GM23338 (cell line): Measurements from ENCODE around the gene OR51B2. TPM values are rescaled to one million over a fixed set of nuclear protein-coding genes. Genes with fewer than 3 reads are reported as not detected.

Experiments
- ATAC-seq: fragments of 200-7000 bp; cut with Tn5 transposase; 3 replicates; pipeline ENCODE4 v1.9.1; 2020
- DNase-seq: peaks from one replicate; pipeline ENCODE4 v3.0.0-alpha.2; 2015; ENCODE audit warnings: low spot score
- H2AFZ ChIP-seq: fragments of 200-600 bp; sonication (generic); 2 replicates; pipeline ENCODE4 v1.8.0; 2016; ENCODE audit warnings: antibody characterized with exemption, mild to moderate bottlenecking, moderate library complexity
- H3F3A ChIP-seq: fragments of 200-600 bp; sonication (generic); replicated peaks from 2 replicates; pipeline ENCODE4 v1.8.0; 2017; ENCODE audit warnings: antibody characterized with exemption, mixed run types, low read depth
- H3K27ac ChIP-seq: fragments of 200-600 bp; sonication (generic); 2 replicates; pipeline ENCODE4 v1.6.1; 2016; ENCODE audit warnings: low read depth
- H3K27me3 ChIP-seq: fragments of 200-600 bp; sonication (generic); 2 replicates; pipeline ENCODE4 v1.8.0; 2016; ENCODE audit warnings: mild to moderate bottlenecking, mixed run types, moderate library complexity; ENCODE audit not compliant: insufficient read depth
- H3K36me3 ChIP-seq: fragments of 200-600 bp; sonication (generic); 2 replicates; pipeline ENCODE4 v1.8.0; 2016; ENCODE audit warnings: mild to moderate bottlenecking; ENCODE audit not compliant: insufficient read depth
- H3K4me1 ChIP-seq: fragments of 200-600 bp; sonication (generic); 2 replicates; pipeline ENCODE4 v1.8.0; 2016; ENCODE audit warnings: mild to moderate bottlenecking, moderate library complexity; ENCODE audit not compliant: insufficient read depth
- H3K4me2 ChIP-seq: fragments of 200-600 bp; sonication (generic); 2 replicates; pipeline ENCODE4 v1.7.1; 2017; ENCODE audit warnings: mixed run types
- H3K4me3 ChIP-seq: fragments of 200-600 bp; sonication (generic); 2 replicates; pipeline ENCODE4 v1.6.1; 2016; ENCODE audit warnings: mixed run types
- H3K79me2 ChIP-seq: fragments of 200-600 bp; sonication (generic); replicated peaks from 2 replicates; pipeline ENCODE4 v1.8.0; 2017; ENCODE audit warnings: mild to moderate bottlenecking; ENCODE audit not compliant: insufficient read depth
- H3K9me2 ChIP-seq: fragments of 200-600 bp; sonication (generic); 2 replicates; pipeline ENCODE4 v1.8.0; 2017; ENCODE audit not compliant: insufficient read depth
- H4K20me1 ChIP-seq: fragments of 200-600 bp; sonication (generic); replicated peaks from 2 replicates; pipeline ENCODE4 v1.8.0; 2017; ENCODE audit warnings: mild to moderate bottlenecking; ENCODE audit not compliant: insufficient read depth
- H3K27ac Mint-ChIP-seq: 2 replicates; pipeline ENCODE4 v1.8.0; 2020; ENCODE audit warnings: inconsistent platforms, mild to moderate bottlenecking, moderate library complexity, mixed read lengths
- H3K27me3 Mint-ChIP-seq: 3 replicates; pipeline ENCODE4 v1.8.0; 2022; ENCODE audit warnings: low read depth, mild to moderate bottlenecking, moderate library complexity, mixed read lengths, inconsistent platforms; ENCODE audit not compliant: insufficient read depth, poor library complexity
- H3K36me3 Mint-ChIP-seq: 3 replicates; pipeline ENCODE4 v1.8.0; 2021; ENCODE audit warnings: low read depth, mild to moderate bottlenecking, inconsistent platforms, moderate library complexity, mixed read lengths
- H3K4me1 Mint-ChIP-seq: 3 replicates; pipeline ENCODE4 v1.8.0; 2020; ENCODE audit warnings: mild to moderate bottlenecking, inconsistent platforms, mixed read lengths
- H3K4me3 Mint-ChIP-seq: 3 replicates; pipeline ENCODE4 v1.8.0; 2021; ENCODE audit warnings: moderate library complexity, mild to moderate bottlenecking, inconsistent platforms, mixed read lengths
- H3K9me3 Mint-ChIP-seq: 3 replicates; pipeline ENCODE4 v1.8.0; 2020; ENCODE audit warnings: moderate library complexity, mild to moderate bottlenecking, inconsistent platforms, mixed read lengths
- CREB1 ChIP-seq: fragments of 250-450 bp; sonication (Bioruptor Pico); IDR thresholded peaks from 2 replicates; pipeline ENCODE4 v1.5.0; 2020; ENCODE audit warnings: low read depth, mild to moderate bottlenecking, moderate library complexity
- CTCF ChIP-seq, 2 experiments: fragments of 200-600 bp in 1 of 2; sonication (generic) in 1 of 2; conservative IDR thresholded peaks; 2 replicates each; pipeline versions ENCODE4 v1.5.1 to v1.6.1; 2016 to 2017; ENCODE audit warnings: antibody characterized with exemption in 2 of 2, low read depth in 2 of 2, mild to moderate bottlenecking in 2 of 2, moderate library complexity in 1 of 2
- ETS1 ChIP-seq: IDR thresholded peaks from 2 replicates; pipeline ENCODE4 v1.6.1; 2016; ENCODE audit warnings: antibody characterized with exemption
- EZH2phosphoT487 ChIP-seq: fragments of 200-600 bp; sonication (generic); IDR thresholded peaks from one replicate; pipeline ENCODE4 v1.8.1; 2018; ENCODE audit warnings: antibody characterized with exemption; ENCODE audit not compliant: unreplicated experiment
- JUNB ChIP-seq: IDR thresholded peaks from one replicate; pipeline ENCODE4 v1.6.1; 2016; ENCODE audit warnings: antibody characterized with exemption; ENCODE audit not compliant: unreplicated experiment
- POLR2AphosphoS5 ChIP-seq: IDR thresholded peaks from 2 replicates; pipeline ENCODE4 v1.6.1; 2016; ENCODE audit warnings: antibody characterized with exemption, low read depth
- REST ChIP-seq: IDR thresholded peaks from one replicate; pipeline ENCODE4 v1.6.1; 2018; ENCODE audit warnings: antibody characterized with exemption; ENCODE audit not compliant: unreplicated experiment
- STAT1 ChIP-seq: IDR thresholded peaks from one replicate; pipeline ENCODE4 v1.6.1; 2016; ENCODE audit warnings: antibody characterized with exemption; ENCODE audit not compliant: unreplicated experiment
- ZNF114 ChIP-seq: fragments of 250-450 bp; sonication (Bioruptor Pico); IDR thresholded peaks from 2 replicates; pipeline ENCODE4 v1.5.0; 2020; ENCODE audit warnings: mild to moderate bottlenecking, moderate library complexity
- ZNF331 ChIP-seq: fragments of 250-450 bp; sonication (Bioruptor Pico); IDR thresholded peaks from 2 replicates; pipeline ENCODE4 v1.5.0; 2020; ENCODE audit warnings: low read depth, mild to moderate bottlenecking, moderate library complexity
- long read RNA-seq: library from polyadenylated mRNA; unstranded; transcript quantifications from one replicate; pipeline ENCODE4 v2.0.0, GENCODE V29; 2020; ENCODE audit not compliant: unreplicated experiment
- polyA plus RNA-seq: library from polyadenylated mRNA; unstranded; fragments of >200 nt; fragmentation: Nextera tagmentation; extraction: Ambion mirVana; gene quantifications from 2 replicates; pipeline ENCODE4 v1.2.1, GENCODE V29; 2016
- total RNA-seq: library from RNA; depleted of rRNA; stranded (reverse); fragments of >200 nt; shearing (Covaris generic); gene quantifications from 2 replicates; pipeline ENCODE4 v1.2.3, GENCODE V29; 2014; rRNA removed

OR51B2 gene
- total RNA-seq (not detected in 2 replicates), polyA plus RNA-seq (not detected in 2 replicates)
- long read RNA-seq: 0 reads

- no peak for TF ChIP-seq POLR2AphosphoS5
- no peak for TF ChIP-seq REST
- TF ChIP-seq ETS1: no peak
- TF ChIP-seq EZH2phosphoT487: no peak
- TF ChIP-seq ZNF331 (CRISPR knock-in tag): no peak
- TF ChIP-seq JUNB: no peak
- no peak for TF ChIP-seq CREB1
- TF ChIP-seq STAT1: no peak
- no peak for TF ChIP-seq ZNF114 (CRISPR knock-in tag)
- TF ChIP-seq CTCF (conservative IDR thresholded peaks at IDR 0.05; ENCODE audit: low read depth in 2 of 2): no peak
- H3F3A ChIP-seq: no peaks in the 10 kb centered on the region
- Mint-ChIP-seq H3K36me3 (no peaks in the 10 kb centered on the region), H3K27ac (no peak within 1 kb of the TSS), H3K27me3 (peaks cover 3% of the 10 kb centered on the region), H3K4me3 (no peak within 1 kb of the TSS), H3K4me1 (no peaks in the 10 kb centered on the region), H3K9me3 (no peaks in the 10 kb centered on the region)
- DNase-seq (no peak), ATAC-seq (no peak)
- no peaks in the 10 kb centered on the region for H3K36me3 ChIP-seq
- H4K20me1 ChIP-seq: no peaks in the 10 kb centered on the region
- H3K4me2 ChIP-seq: no peak within 1 kb of the TSS
- peak within 1 kb of the TSS; percentile 6 for H2AFZ ChIP-seq
- no peaks in the 10 kb centered on the region for H3K79me2 ChIP-seq
- H3K27me3 ChIP-seq: no peaks in the 10 kb centered on the region
- H3K4me1 ChIP-seq: no peaks in the 10 kb centered on the region
- no peak within 1 kb of the TSS for H3K27ac ChIP-seq
- H3K4me3 ChIP-seq: no peak within 1 kb of the TSS
- H3K9me2 ChIP-seq: no peaks in the 10 kb centered on the region
These were observed at the start of gene OR51B2 for GRCh38 chr11:5324197-5324596. TSS of gene OR51B2 (minus strand) at chr11:5324297. CDS start at chr11:5324297, 0 bp downstream.

GRCh38 chr11:5369789-5370188 is 45.7 kb upstream of the OR51B2 start:
- peak; percentile 40; the same call in 2 of the 3 replicates for ATAC-seq
- no peaks in the 10 kb centered on the region for H3F3A ChIP-seq
- no peaks in the 10 kb centered on the region for H3K36me3 ChIP-seq
- TF ChIP-seq CTCF (conservative IDR thresholded peaks at IDR 0.05; ENCODE audit: low read depth in 2 of 2) (peak; percentile 39 to 62; a peak in 3 of 4 replicates), EZH2phosphoT487 (no peak)
- H2AFZ ChIP-seq: no peak overlapping the region
- Mint-ChIP-seq H3K4me3 (no peak overlapping the region), H3K27ac (no peak overlapping the region), H3K4me1 (peaks cover 8% of the 10 kb centered on the region; the same call in 2 of the 3 replicates), H3K27me3 (peaks cover 2% of the 10 kb centered on the region), H3K36me3 (peaks cover 20% of the 10 kb centered on the region), H3K9me3 (peaks cover 21% of the 10 kb centered on the region)
- no peak overlapping the region for H3K4me2 ChIP-seq
- H3K27ac ChIP-seq: no peak overlapping the region
- H3K79me2 ChIP-seq: no peaks in the 10 kb centered on the region
- peak; percentile 34 for DNase-seq
- peaks cover 20% of the 10 kb centered on the region for H3K4me1 ChIP-seq
- no peaks in the 10 kb centered on the region for H3K27me3 ChIP-seq
- no peak overlapping the region for H3K4me3 ChIP-seq
- no peaks in the 10 kb centered on the region for H4K20me1 ChIP-seq
- no peaks in the 10 kb centered on the region for H3K9me2 ChIP-seq
